ENCODE results near the gene NFIC. TPM values are rescaled to one million over a fixed set of nuclear protein-coding genes. Genes with fewer than 3 reads are reported as not detected.

Gene NFIC
- polyA plus RNA-seq, 2 of the 4 experiments (the other 2 are of a cell fraction): 2.6 to 34.9 TPM

DNA sequence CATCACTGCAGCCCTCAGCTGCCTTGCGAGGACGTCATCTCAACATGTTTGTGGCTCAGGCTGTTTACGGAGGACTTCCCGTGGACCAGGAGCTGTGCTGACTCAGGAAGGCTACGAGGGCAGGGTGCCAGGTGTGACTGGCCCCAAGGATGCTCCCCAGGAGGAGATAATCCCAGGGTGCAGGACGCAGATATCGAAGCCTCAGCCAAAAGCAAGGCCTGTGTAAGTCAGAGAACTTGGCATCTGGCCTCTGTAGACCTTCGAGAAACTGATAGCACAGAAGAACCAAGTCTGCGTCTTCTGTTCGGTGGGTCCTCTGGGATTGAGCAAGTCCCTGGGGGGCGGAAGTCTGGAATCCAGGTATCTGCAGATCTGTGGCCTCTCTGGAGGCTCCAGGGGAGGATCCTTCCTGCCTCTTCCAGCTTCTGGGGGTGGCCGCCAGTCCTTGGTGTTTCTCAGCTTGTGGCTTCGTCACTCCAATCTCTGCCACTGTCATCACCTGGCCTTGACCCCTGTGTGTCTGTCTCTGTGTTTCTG, 136.7 kb downstream of the NFIC start:
- no peak for ATAC-seq
- Histone ChIP-seq H3K9me3 (no peaks in the 10 kb centered on the region), H3K27ac (no peak overlapping the region), H3K4me2 (no peak overlapping the region), H3K4me1 (peaks cover 21% of the 10 kb centered on the region), H3K4me3 (no peak overlapping the region)
- DNase-seq (ENCODE audit: low read depth in 1 of 2, low spot score in 1 of 2): no peak
- FAIRE-seq: no peak
- ChIA-PET CTCF (interaction anchor here (1.2 to 2.9 kb wide), 4 partner anchors 9 to 172 kb away, joined by 3 to 13 read pairs (median 4); no protein-coding TSS in a partner anchor), POLR2A (no interaction called here)
- TF ChIP-seq NR3C1 (IDR thresholded peaks at IDR 0.05): no peak
- no peak for TF ChIP-seq HMGXB4 (CRISPR knock-in tag; IDR thresholded peaks at IDR 0.05; ENCODE audit: borderline replicate concordance)
- no peak for TF ChIP-seq POLR2A (IDR thresholded peaks at IDR 0.05; ENCODE audit: low read length)
- no peak for TF ChIP-seq POLR2AphosphoS2 (conservative IDR thresholded peaks at IDR 0.05; ENCODE audit: low read length)
- no peak for TF ChIP-seq NFE2L2 (conservative IDR thresholded peaks at IDR 0.05; ENCODE audit: low read length)
- TF ChIP-seq ZC3H11A (IDR thresholded peaks at IDR 0.05): no peak
- TF ChIP-seq, protein P1, sequence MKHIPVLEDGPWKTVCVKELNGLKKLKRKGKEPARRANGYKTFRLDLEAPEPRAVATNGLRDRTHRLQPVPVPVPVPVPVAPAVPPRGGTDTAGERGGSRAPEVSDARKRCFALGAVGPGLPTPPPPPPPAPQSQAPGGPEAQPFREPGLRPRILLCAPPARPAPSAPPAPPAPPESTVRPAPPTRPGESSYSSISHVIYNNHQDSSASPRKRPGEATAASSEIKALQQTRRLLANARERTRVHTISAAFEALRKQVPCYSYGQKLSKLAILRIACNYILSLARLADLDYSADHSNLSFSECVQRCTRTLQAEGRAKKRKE (CRISPR knock-in tag; IDR thresholded peaks at IDR 0.05; ENCODE audit: low read depth): no peak
- TF ChIP-seq, protein P2, sequence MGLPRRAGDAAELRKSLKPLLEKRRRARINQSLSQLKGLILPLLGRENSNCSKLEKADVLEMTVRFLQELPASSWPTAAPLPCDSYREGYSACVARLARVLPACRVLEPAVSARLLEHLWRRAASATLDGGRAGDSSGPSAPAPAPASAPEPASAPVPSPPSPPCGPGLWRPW (IDR thresholded peaks at IDR 0.05): no peak
- TF ChIP-seq NPAS2 (CRISPR knock-in tag; IDR thresholded peaks at IDR 0.05; ENCODE audit: borderline replicate concordance): no peak
- TF ChIP-seq CHD2 (IDR thresholded peaks at IDR 0.05; ENCODE audit: low read length, partially characterized antibody): no peak
- TF ChIP-seq RAD21 (conservative IDR thresholded peaks at IDR 0.05 in 1 of 2, IDR thresholded peaks at IDR 0.05 in 1 of 2): no peak
- TF ChIP-seq JUNB (IDR thresholded peaks at IDR 0.05): no peak
- TF ChIP-seq REST (IDR thresholded peaks at IDR 0.05): no peak
- whole genome bisulfite sequencing (ENCODE audit: missing lambda C conversion rate): 78% methylated on average over 13 of the region's 13 CpGs

GRCh38 chr19:3504735-3505134, 138.4 kb downstream of the NFIC start:
- ChIA-PET POLR2A (no interaction called here), CTCF (no interaction called here)
- Histone ChIP-seq H3K4me3 (no peak overlapping the region), H3K4me1 (peaks cover 27% of the 10 kb centered on the region), H3K27ac (peak overlapping the region; percentile 93 to 99), H3K4me2 (peak overlapping the region; percentile 92), H3K9me3 (no peaks in the 10 kb centered on the region)
- 0 out of 4 replicates have a peak, but pooled peaks of 1 of the 2 experiments have one; percentile 22 for TF ChIP-seq CEBPB (IDR thresholded peaks at IDR 0.05)
- TF ChIP-seq, protein P3, sequence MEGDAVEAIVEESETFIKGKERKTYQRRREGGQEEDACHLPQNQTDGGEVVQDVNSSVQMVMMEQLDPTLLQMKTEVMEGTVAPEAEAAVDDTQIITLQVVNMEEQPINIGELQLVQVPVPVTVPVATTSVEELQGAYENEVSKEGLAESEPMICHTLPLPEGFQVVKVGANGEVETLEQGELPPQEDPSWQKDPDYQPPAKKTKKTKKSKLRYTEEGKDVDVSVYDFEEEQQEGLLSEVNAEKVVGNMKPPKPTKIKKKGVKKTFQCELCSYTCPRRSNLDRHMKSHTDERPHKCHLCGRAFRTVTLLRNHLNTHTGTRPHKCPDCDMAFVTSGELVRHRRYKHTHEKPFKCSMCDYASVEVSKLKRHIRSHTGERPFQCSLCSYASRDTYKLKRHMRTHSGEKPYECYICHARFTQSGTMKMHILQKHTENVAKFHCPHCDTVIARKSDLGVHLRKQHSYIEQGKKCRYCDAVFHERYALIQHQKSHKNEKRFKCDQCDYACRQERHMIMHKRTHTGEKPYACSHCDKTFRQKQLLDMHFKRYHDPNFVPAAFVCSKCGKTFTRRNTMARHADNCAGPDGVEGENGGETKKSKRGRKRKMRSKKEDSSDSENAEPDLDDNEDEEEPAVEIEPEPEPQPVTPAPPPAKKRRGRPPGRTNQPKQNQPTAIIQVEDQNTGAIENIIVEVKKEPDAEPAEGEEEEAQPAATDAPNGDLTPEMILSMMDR (IDR thresholded peaks at IDR 0.05): no peak
- TF ChIP-seq CHD2 (IDR thresholded peaks at IDR 0.05; ENCODE audit: low read length, partially characterized antibody): no peak
- 98% methylated on average over 5 of the region's 5 CpGs for WGBS (ENCODE audit: missing lambda C conversion rate)
- FAIRE-seq (no peak), DNase-seq (ENCODE audit: low read depth in 1 of 2, low spot score in 1 of 2) (no peak), ATAC-seq (no peak)

Data from A549 (cell line).